ENCODE data around the gene MGMT. TPM values are rescaled to one million over a fixed set of nuclear protein-coding genes. Genes with fewer than 3 reads are reported as not detected.

The MGMT gene
- total RNA-seq, 4 donors from 2014 or later = 18.4 to 30.3 (median 27.9) TPM

DNA sequence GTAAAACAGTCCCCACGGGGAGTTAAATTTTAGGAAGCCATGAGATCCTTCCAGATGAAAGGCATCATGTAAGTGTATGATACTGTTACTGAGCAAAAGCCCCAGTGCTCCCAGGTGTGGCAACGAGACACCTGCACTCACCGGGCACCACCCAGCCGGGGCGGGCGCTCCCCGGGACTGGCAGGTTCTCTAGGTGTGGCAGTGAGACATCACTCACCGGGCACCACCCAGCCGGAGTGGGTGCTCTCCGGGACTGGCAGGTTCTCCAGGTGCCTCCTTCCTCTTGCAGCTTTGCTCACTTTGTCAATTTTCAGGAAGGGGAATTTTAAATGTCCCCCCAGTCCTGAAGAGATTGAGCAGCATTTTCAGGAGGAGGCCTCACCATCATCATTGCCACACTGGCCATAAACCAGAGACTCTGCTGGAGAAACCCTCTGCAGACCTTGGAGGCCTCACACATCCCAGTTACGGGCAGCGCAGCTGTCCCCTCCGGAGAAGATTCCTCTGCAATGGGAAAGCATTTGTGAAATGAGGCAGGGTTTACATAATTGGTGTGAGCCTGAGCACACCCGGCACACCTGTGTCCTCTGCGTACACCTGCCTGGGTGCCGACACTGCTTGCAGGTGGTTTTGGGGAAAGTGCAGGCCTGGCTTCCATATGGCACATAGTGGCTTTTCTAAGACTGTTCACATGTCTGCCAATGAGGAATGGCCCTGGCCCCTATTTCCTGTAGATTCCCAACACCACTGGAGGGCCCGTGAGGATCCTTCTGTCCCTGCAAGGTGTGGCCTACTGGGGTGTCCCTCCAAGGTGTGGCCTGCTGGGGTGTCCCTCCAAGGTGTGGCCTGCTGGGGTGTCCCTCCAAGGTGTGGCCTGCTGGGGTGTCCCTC, 305.7 kb downstream of the MGMT start:
- WGBS = 87% methylated on average over 11 of the region's 17 CpGs
- Histone ChIP-seq H3K4me3 (no peak overlapping the region), H3K36me3 (peaks cover 0 to 32% (median 12%) of the 10 kb centered on the region in 4 donors), H3K9me3 (no peaks in the 10 kb centered on the region), H3K27me3 (no peaks in the 10 kb centered on the region), H3K27ac (replicated peaks in 1 of 4) (no peak overlapping the region), H3K4me1 (no peaks in the 10 kb centered on the region)
- TF ChIP-seq EP300 (IDR thresholded peaks at IDR 0.05) = no peak
- TF ChIP-seq POLR2AphosphoS5 (IDR thresholded peaks at IDR 0.05) = no peak
- TF ChIP-seq POLR2A (IDR thresholded peaks at IDR 0.05; ENCODE audit: low read depth) = no peak
- TF ChIP-seq CTCF (IDR thresholded peaks at IDR 0.05) = no peak
- intact Hi-C loops (cut with DNase I) = no loop called here
- DNase-seq (ENCODE audit: extremely low spot score) = no peak

GRCh38 chr10:129773359-129773990, 306.4 kb downstream of the MGMT start:
- Histone ChIP-seq H3K9me3 (no peaks in the 10 kb centered on the region), H3K27me3 (no peaks in the 10 kb centered on the region), H3K27ac (replicated peaks in 1 of 4) (no peak overlapping the region), H3K4me1 (no peaks in the 10 kb centered on the region), H3K36me3 (peaks cover 0 to 29% (median 10%) of the 10 kb centered on the region in 4 donors), H3K4me3 (no peak overlapping the region)
- intact Hi-C loops (cut with DNase I) = no loop called here
- TF ChIP-seq EP300 (IDR thresholded peaks at IDR 0.05) (no peak), CTCF (IDR thresholded peaks at IDR 0.05) (no peak), POLR2AphosphoS5 (IDR thresholded peaks at IDR 0.05) (no peak), POLR2A (IDR thresholded peaks at IDR 0.05; ENCODE audit: low read depth) (no peak)
- 92% methylated on average over 10 of the region's 11 CpGs for WGBS
- DNase-seq (ENCODE audit: extremely low spot score) = no peak

DNA sequence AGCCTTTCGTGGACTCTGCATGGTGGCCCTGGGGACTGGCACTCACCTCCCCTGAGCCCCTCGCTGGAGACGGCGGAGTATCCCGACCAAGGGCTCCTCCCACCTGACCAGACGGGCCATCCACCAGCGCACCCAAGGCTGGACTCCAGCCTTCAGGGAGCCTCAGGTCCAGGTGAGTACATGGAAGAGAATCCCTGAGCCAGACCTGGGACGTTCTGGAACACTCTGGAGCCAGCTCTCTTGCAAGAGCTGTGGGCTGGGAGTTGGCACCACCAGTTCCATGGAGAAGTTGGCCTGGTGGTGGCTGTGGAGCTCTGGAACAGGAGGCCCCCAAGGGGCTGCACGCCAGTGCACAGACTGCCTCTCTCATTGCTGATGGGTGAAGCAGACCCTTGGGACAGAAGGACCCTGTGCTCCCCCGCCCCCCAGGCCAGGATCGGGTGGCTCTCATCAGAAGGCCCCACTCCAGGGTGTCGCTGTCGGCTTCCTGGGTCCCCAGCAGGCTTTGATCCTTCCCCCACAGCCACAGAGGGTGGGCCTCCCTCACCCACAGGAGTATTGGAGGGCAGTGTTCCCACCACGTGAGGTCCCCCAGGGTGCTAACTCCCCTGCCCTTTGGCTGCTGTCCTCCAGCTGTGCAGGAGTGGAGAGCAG, 307.2 kb downstream of the MGMT start:
- Histone ChIP-seq H3K27ac (replicated peaks in 1 of 4) (no peak overlapping the region), H3K27me3 (no peaks in the 10 kb centered on the region), H3K4me3 (no peak overlapping the region), H3K9me3 (no peaks in the 10 kb centered on the region), H3K4me1 (no peaks in the 10 kb centered on the region), H3K36me3 (peaks cover 0 to 21% (median 4%) of the 10 kb centered on the region in 4 donors)
- peak; percentile 88 for DNase-seq (ENCODE audit: extremely low spot score)
- TF ChIP-seq EP300 (IDR thresholded peaks at IDR 0.05) (no peak), CTCF (IDR thresholded peaks at IDR 0.05) (no peak), POLR2A (IDR thresholded peaks at IDR 0.05; ENCODE audit: low read depth) (no peak), POLR2AphosphoS5 (IDR thresholded peaks at IDR 0.05) (no peak)
- intact Hi-C loops (cut with DNase I) = no loop called here
- 100% methylated on average over 3 of the region's 14 CpGs for WGBS

GRCh38 chr10:129774736-129775401, 307.8 kb downstream of the MGMT start:
- Histone ChIP-seq H3K4me3 (no peak overlapping the region), H3K9me3 (no peaks in the 10 kb centered on the region), H3K27ac (replicated peaks in 1 of 4) (no peak overlapping the region), H3K36me3 (peaks cover 0 to 15% (median 2%) of the 10 kb centered on the region in 4 donors), H3K4me1 (no peaks in the 10 kb centered on the region), H3K27me3 (no peaks in the 10 kb centered on the region)
- no peak for TF ChIP-seq POLR2A (IDR thresholded peaks at IDR 0.05; ENCODE audit: low read depth)
- TF ChIP-seq EP300 (IDR thresholded peaks at IDR 0.05) = no peak
- TF ChIP-seq POLR2AphosphoS5 (IDR thresholded peaks at IDR 0.05) = no peak
- TF ChIP-seq CTCF (IDR thresholded peaks at IDR 0.05) = no peak
- peak; percentile 53 for DNase-seq (ENCODE audit: extremely low spot score)
- WGBS = 80% methylated on average over 9 of the region's 13 CpGs
- intact Hi-C loops (cut with DNase I) = no loop called here
